Adipocyte (in vitro differentiated cells): Measurements from ENCODE around the gene LMAN2L.

Source experiments
- DNase-seq: peaks from one replicate; pipeline ENCODE4 v3.0.0-alpha.2; 2015; ENCODE audit warnings: low read depth
- H3K27me3 ChIP-seq: replicated peaks from 2 replicates; pipeline ENCODE4 v1.7.0; 2013; ENCODE audit warnings: mild to moderate bottlenecking, low read length, moderate library complexity; ENCODE audit not compliant: control insufficient read depth, insufficient read depth
- H3K36me3 ChIP-seq: 2 replicates; pipeline ENCODE4 v1.7.0; 2013; ENCODE audit warnings: low read length, mild to moderate bottlenecking, moderate library complexity; ENCODE audit not compliant: control insufficient read depth, insufficient read depth, severe bottlenecking
- H3K4me1 ChIP-seq: 2 replicates; pipeline ENCODE4 v1.7.0; 2013; ENCODE audit warnings: mild to moderate bottlenecking, low read length, moderate library complexity; ENCODE audit not compliant: control insufficient read depth, insufficient read depth
- H3K4me3 ChIP-seq: 2 replicates; pipeline ENCODE4 v1.7.0; 2013; ENCODE audit warnings: mild to moderate bottlenecking, low read length, moderate library complexity
- H3K9ac ChIP-seq: 2 replicates; pipeline ENCODE4 v1.7.0; 2013; ENCODE audit warnings: mild to moderate bottlenecking, low read length, moderate library complexity
- H3K9me3 ChIP-seq: 2 replicates; pipeline ENCODE4 v1.7.0; 2013; ENCODE audit warnings: mild to moderate bottlenecking, low read length, moderate library complexity; ENCODE audit not compliant: control insufficient read depth

The LMAN2L gene

GRCh38 chr2:96739633-96740428 is at the start of gene LMAN2L:
TSS of gene LMAN2L (minus strand) at chr2:96740064. CDS start at chr2:96740040, 24 bp downstream.
- peak within 1 kb of the TSS; percentile 96 for H3K4me3 ChIP-seq
- no peaks in the 10 kb centered on the region for H3K27me3 ChIP-seq
- H3K9ac ChIP-seq, result peak within 1 kb of the TSS; percentile 92
- peaks cover 3% of the 10 kb centered on the region for H3K36me3 ChIP-seq
- H3K9me3 ChIP-seq, result no peaks in the 10 kb centered on the region
- peak; percentile 99 for DNase-seq
- H3K4me1 ChIP-seq, result peaks cover 19% of the 10 kb centered on the region

- no peak overlapping the region for H3K9ac ChIP-seq
- no peak overlapping the region for H3K4me3 ChIP-seq
- H3K36me3 ChIP-seq, result no peaks in the 10 kb centered on the region
- no peak for DNase-seq
- H3K9me3 ChIP-seq, result no peaks in the 10 kb centered on the region
- H3K4me1 ChIP-seq, result peaks cover 16% of the 10 kb centered on the region
- H3K27me3 ChIP-seq, result no peaks in the 10 kb centered on the region
Measured at GRCh38 chr2:96789245-96789617, 49.4 kb upstream of the LMAN2L start.

GRCh38 chr2:96788442-96789244 is 48.8 kb upstream of the LMAN2L start:
- no peaks in the 10 kb centered on the region for H3K36me3 ChIP-seq
- H3K9ac ChIP-seq, result no peak overlapping the region
- H3K27me3 ChIP-seq, result no peaks in the 10 kb centered on the region
- no peaks in the 10 kb centered on the region for H3K9me3 ChIP-seq
- no peak overlapping the region for H3K4me3 ChIP-seq
- peak; percentile 17 for DNase-seq
- H3K4me1 ChIP-seq, result peaks cover 16% of the 10 kb centered on the region

GRCh38 chr2:96787411-96787810 is 47.5 kb upstream of the LMAN2L start:
- H3K4me1 ChIP-seq, result peaks cover 16% of the 10 kb centered on the region
- no peak overlapping the region for H3K4me3 ChIP-seq
- no peaks in the 10 kb centered on the region for H3K9me3 ChIP-seq
- no peak for DNase-seq
- H3K36me3 ChIP-seq, result no peaks in the 10 kb centered on the region
- H3K27me3 ChIP-seq, result no peaks in the 10 kb centered on the region
- H3K9ac ChIP-seq, result no peak overlapping the region

GRCh38 chr2:96783388-96783787 is 43.5 kb upstream of the LMAN2L start:
- Histone ChIP-seq H3K27me3 (peaks cover 3% of the 10 kb centered on the region), H3K4me1 (peaks cover 13% of the 10 kb centered on the region), H3K9ac (no peak overlapping the region), H3K4me3 (no peak overlapping the region), H3K9me3 (no peaks in the 10 kb centered on the region), H3K36me3 (no peaks in the 10 kb centered on the region)
- no peak for DNase-seq

GRCh38 chr2:96775160-96775559 is 35.3 kb upstream of the LMAN2L start:
- Histone ChIP-seq H3K4me1 (no peaks in the 10 kb centered on the region), H3K9ac (no peak overlapping the region), H3K27me3 (no peaks in the 10 kb centered on the region), H3K36me3 (no peaks in the 10 kb centered on the region), H3K4me3 (no peak overlapping the region), H3K9me3 (no peaks in the 10 kb centered on the region)
- no peak for DNase-seq

GRCh38 chr2:96773922-96774321 is 34.1 kb upstream of the LMAN2L start:
- no peaks in the 10 kb centered on the region for H3K36me3 ChIP-seq
- H3K9ac ChIP-seq, result no peak overlapping the region
- H3K4me3 ChIP-seq, result no peak overlapping the region
- H3K4me1 ChIP-seq, result no peaks in the 10 kb centered on the region
- no peaks in the 10 kb centered on the region for H3K27me3 ChIP-seq
- no peaks in the 10 kb centered on the region for H3K9me3 ChIP-seq
- no peak for DNase-seq

GRCh38 chr2:96772903-96773671 is 33.2 kb upstream of the LMAN2L start:
- DNase-seq, result no peak
- Histone ChIP-seq H3K4me1 (no peaks in the 10 kb centered on the region), H3K9me3 (no peaks in the 10 kb centered on the region), H3K27me3 (no peaks in the 10 kb centered on the region), H3K9ac (no peak overlapping the region), H3K36me3 (no peaks in the 10 kb centered on the region), H3K4me3 (no peak overlapping the region)

- no peaks in the 10 kb centered on the region for H3K4me1 ChIP-seq
- no peak overlapping the region for H3K4me3 ChIP-seq
- H3K36me3 ChIP-seq, result no peaks in the 10 kb centered on the region
- H3K9ac ChIP-seq, result no peak overlapping the region
- H3K9me3 ChIP-seq, result no peaks in the 10 kb centered on the region
- DNase-seq, result no peak
- H3K27me3 ChIP-seq, result no peaks in the 10 kb centered on the region
Measured at GRCh38 chr2:96771796-96772618, 32.1 kb upstream of the LMAN2L start.

GRCh38 chr2:96770442-96771202 is 30.8 kb upstream of the LMAN2L start:
- no peaks in the 10 kb centered on the region for H3K27me3 ChIP-seq
- H3K4me3 ChIP-seq, result no peak overlapping the region
- H3K4me1 ChIP-seq, result no peaks in the 10 kb centered on the region
- H3K9me3 ChIP-seq, result no peaks in the 10 kb centered on the region
- no peak overlapping the region for H3K9ac ChIP-seq
- no peaks in the 10 kb centered on the region for H3K36me3 ChIP-seq
- no peak for DNase-seq
